VCaP (cell line): ENCODE measurements around the gene ALDH1A1.

ENCODE experiments used
- H3K27ac ChIP-seq: fragments of 450-650 bp; 2 replicates; pipeline ENCODE4 v1.5.1; 2017
- CTCF ChIP-seq: fragments of 450-650 bp; conservative IDR thresholded peaks from 2 replicates; pipeline ENCODE4 v1.5.1; 2017; ENCODE audit warnings: mild to moderate bottlenecking, moderate library complexity

The ALDH1A1 gene

GRCh38 chr9:72991772-72992171, 38.9 kb upstream of the ALDH1A1 start:
- H3K27ac ChIP-seq: no peak overlapping the region
- no peak for TF ChIP-seq CTCF

GRCh38 chr9:72990397-72991182, 37.7 kb upstream of the ALDH1A1 start:
- no peak overlapping the region for H3K27ac ChIP-seq
- no peak for TF ChIP-seq CTCF

GRCh38 chr9:72986522-72987116, 33.8 kb upstream of the ALDH1A1 start:
- no peak for TF ChIP-seq CTCF

GRCh38 chr9:72985746-72986145, 32.9 kb upstream of the ALDH1A1 start:
- no peak for TF ChIP-seq CTCF
- peak overlapping the region; percentile 25; the same call in 1 of the 2 replicates for H3K27ac ChIP-seq

More at GRCh38 chr9:72986522-72987116, 33.8 kb upstream of the ALDH1A1 start:
- no peak overlapping the region for H3K27ac ChIP-seq

- H3K27ac ChIP-seq: peak overlapping the region; percentile 25; the same call in 1 of the 2 replicates
- no peak for TF ChIP-seq CTCF
Observed at GRCh38 chr9:72984991-72985390, 32.1 kb upstream of the ALDH1A1 start.

- H3K27ac ChIP-seq: peak overlapping the region; percentile 62
- no peak for TF ChIP-seq CTCF
Observed at GRCh38 chr9:72984226-72984947, 31.5 kb upstream of the ALDH1A1 start.
